ENCODE results near the gene PACRG. TPM values are rescaled to one million over a fixed set of nuclear protein-coding genes. Genes with fewer than 3 reads are reported as not detected.

Gene PACRG
- total and polyA plus RNA-seq, 2 of the 8 experiments (the other 6 are each of a cell fraction or from before 2014, with no cell fraction given) = 0.44 to 0.54 TPM

DNA sequence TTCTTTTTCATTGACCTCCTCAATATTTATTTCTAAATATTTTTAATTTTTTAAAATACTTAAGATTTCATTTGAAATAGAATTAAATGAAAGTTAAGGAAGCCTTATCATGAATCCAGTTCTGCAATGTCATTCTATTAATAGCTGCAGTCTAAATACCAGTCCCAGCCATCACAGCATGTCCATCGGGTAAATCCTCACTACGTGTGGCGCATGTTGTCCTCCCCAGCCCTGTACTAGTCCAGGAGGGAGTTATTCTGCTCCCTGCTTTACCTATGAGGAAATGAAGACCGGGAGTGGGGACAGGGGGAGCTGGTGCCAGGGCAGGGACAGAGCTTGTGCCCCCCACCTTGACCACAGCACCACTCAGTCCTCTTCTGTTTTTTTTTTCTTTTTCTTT, 561.7 kb downstream of the PACRG start:
- FAIRE-seq = no peak
- CTCF ChIA-PET (ENCODE audit: partially characterized antibody) = no interaction called here

More for the DNA sequence above, 561.7 kb downstream of the PACRG start:
- no peaks in the 10 kb centered on the region for H3K79me1 ChIP-seq (ENCODE audit: low read depth, low read length)
- no peak for DNase-seq (ENCODE audit: low read depth in 1 of 2, low spot score in 2 of 2)
- H2BK15ac ChIP-seq (ENCODE audit: low read length) = no peak overlapping the region
- no peak overlapping the region for H3K14ac ChIP-seq (ENCODE audit: insufficient read length)
- no peak overlapping the region for H3K9ac ChIP-seq (replicated peaks in 1 of 4; ENCODE audit: extremely low read depth in 1 of 4, low read depth in 3 of 4, low read length in 3 of 4)
- TF ChIP-seq E2F6 (IDR thresholded peaks at IDR 0.05) (no peak), CREB1 (IDR thresholded peaks at IDR 0.05) (no peak), SIX5 (IDR thresholded peaks at IDR 0.05; ENCODE audit: low read depth, low read length) (no peak), CEBPB (IDR thresholded peaks at IDR 0.05; ENCODE audit: low read depth, low read length) (no peak), CBX5 (IDR thresholded peaks at IDR 0.05; ENCODE audit: low read depth, low read length) (no peak), RAD21 (IDR thresholded peaks at IDR 0.05 in 1 of 2, conservative IDR thresholded peaks at IDR 0.05 in 1 of 2; ENCODE audit: low read depth in 2 of 2, low read length in 2 of 2) (no peak), ZNF274 (IDR thresholded peaks at IDR 0.05; ENCODE audit: borderline replicate concordance, extremely low read depth, low read length) (no peak), SIRT6 (IDR thresholded peaks at IDR 0.05; ENCODE audit: low read length) (no peak), POU5F1 (IDR thresholded peaks at IDR 0.05; ENCODE audit: low read depth, low read length) (no peak), CHD2 (IDR thresholded peaks at IDR 0.05; ENCODE audit: low read length) (no peak), ATF2 (IDR thresholded peaks at IDR 0.05; ENCODE audit: low read length) (no peak), POLR2AphosphoS5 (IDR thresholded peaks at IDR 0.05; ENCODE audit: low read depth, low read length) (no peak)
- TF ChIP-seq, protein P1, sequence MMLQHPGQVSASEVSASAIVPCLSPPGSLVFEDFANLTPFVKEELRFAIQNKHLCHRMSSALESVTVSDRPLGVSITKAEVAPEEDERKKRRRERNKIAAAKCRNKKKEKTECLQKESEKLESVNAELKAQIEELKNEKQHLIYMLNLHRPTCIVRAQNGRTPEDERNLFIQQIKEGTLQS (IDR thresholded peaks at IDR 0.05; ENCODE audit: insufficient read depth, low read depth, low read length) = no peak
- no peak overlapping the region for H3K18ac ChIP-seq (ENCODE audit: extremely low read depth, low read length)
- no peaks in the 10 kb centered on the region for H3K36me3 ChIP-seq (ENCODE audit: control insufficient read depth in 2 of 4, insufficient read depth in 4 of 4, low read length in 3 of 4)
- no peak overlapping the region for H3K27ac ChIP-seq (ENCODE audit: low read depth, low read length)
- H2BK20ac ChIP-seq (ENCODE audit: low read length) = no peak overlapping the region
- no peak overlapping the region for H2AFZ ChIP-seq (ENCODE audit: low read length)
- no peaks in the 10 kb centered on the region for H3K79me2 ChIP-seq (ENCODE audit: control insufficient read depth in 1 of 2, insufficient read depth in 2 of 2, low read length in 2 of 2)
- H2BK120ac ChIP-seq (replicated peaks; ENCODE audit: low read depth, low read length) = no peak overlapping the region
- 98% methylated on average over 4 of the region's 4 CpGs; no CpG with 5 or more reads in 1 of the 2 experiments for WGBS, 2 experiments (ENCODE audit: extremely low coverage in 1 of 2, insufficient coverage in 1 of 2, insufficient read length in 1 of 2, insufficient replicate concordance in 2 of 2, low coverage in 1 of 2, low lambda C conversion rate in 2 of 2, missing lambda C conversion rate in 1 of 2)
- no peak overlapping the region for H2AK5ac ChIP-seq (ENCODE audit: low read depth, low read length)
- no peak overlapping the region for H3K23ac ChIP-seq (ENCODE audit: insufficient read length)
- no peaks in the 10 kb centered on the region for H4K20me1 ChIP-seq (replicated peaks in 1 of 2; ENCODE audit: control insufficient read depth in 1 of 2, insufficient read depth in 2 of 2, low read length in 2 of 2)
- no peak overlapping the region for H2BK12ac ChIP-seq (ENCODE audit: low read depth, low read length)
- H3K4me2 ChIP-seq (ENCODE audit: insufficient read depth in 1 of 2, low read depth in 2 of 2, low read length in 2 of 2) = no peak overlapping the region
- H3K4me3 ChIP-seq (ENCODE audit: extremely low read depth in 1 of 4, insufficient read depth in 2 of 4, low read depth in 3 of 4, low read length in 4 of 4) = no peak overlapping the region
- H3K27me3 ChIP-seq (replicated peaks in 1 of 4; ENCODE audit: control insufficient read depth in 3 of 4, extremely low read depth in 1 of 4, insufficient read depth in 3 of 4, low read length in 3 of 4) = no peaks in the 10 kb centered on the region
- H3K23me2 ChIP-seq (ENCODE audit: low read depth, low read length) = no peaks in the 10 kb centered on the region
- no peak overlapping the region for H4K8ac ChIP-seq (ENCODE audit: extremely low read depth, insufficient read depth, low read length)
- H4K91ac ChIP-seq (replicated peaks; ENCODE audit: insufficient read length, low read length) = no peak overlapping the region
- no peaks in the 10 kb centered on the region; a peak in 1 of 7 replicates for H3K4me1 ChIP-seq (replicated peaks in 1 of 4; ENCODE audit: control insufficient read depth in 3 of 4, insufficient read depth in 4 of 4, low read length in 3 of 4)
- no peak overlapping the region for H2BK5ac ChIP-seq (ENCODE audit: low read depth, low read length)
- no peaks in the 10 kb centered on the region for H3K9me3 ChIP-seq (ENCODE audit: insufficient read depth in 2 of 2, low read depth in 1 of 2, low read length in 1 of 2)
- no peak overlapping the region for H3K4ac ChIP-seq (replicated peaks; ENCODE audit: insufficient read length, low read depth, low read length)
- POLR2A ChIA-PET (ENCODE audit: partially characterized antibody) = no interaction called here
- H4K5ac ChIP-seq (ENCODE audit: insufficient read length, low read depth, low read length) = no peak overlapping the region
- H3K56ac ChIP-seq (replicated peaks; ENCODE audit: insufficient read length, low read depth, low read length) = no peak overlapping the region
